A673 (cell line): Measurements from ENCODE around the gene LRRN2. TPM values are rescaled to one million over a fixed set of nuclear protein-coding genes. Genes with fewer than 3 reads are reported as not detected.

Experiments
- BruUV-seq: library from RNA; stranded (reverse); fragments of 400-500 nt; replicated peaks from 2 replicates; lab custom pipeline; 2021; lab: Mats Ljungman, UMichigan
- CTCF ChIA-PET: fragments of 300-600 bp; sonication (Branson Sonifier 250); formaldehyde crosslinking; loops from one replicate; lab custom pipeline; 2022; ENCODE audit warnings: antibody characterized with exemption; lab: Charles Lee
- POLR2A ChIA-PET: fragments of 300-600 bp; sonication (Branson Sonifier 250); formaldehyde crosslinking; loops from one replicate; lab custom pipeline; 2022; ENCODE audit warnings: antibody characterized with exemption; ENCODE audit not compliant: low non-redundant PET; lab: Charles Lee
- DNase-seq: peaks from one replicate; pipeline ENCODE4 v3.0.0-alpha.2; 2015; ENCODE audit warnings: low spot score
- H3K27ac ChIP-seq: fragments of 200-600 bp; sonication (generic); 2 replicates; pipeline ENCODE4 v1.5.1; 2016; ENCODE audit warnings: mixed run types, low read depth, mild to moderate bottlenecking, mixed read lengths, antibody characterized with exemption, low read length; ENCODE audit not compliant: poor library complexity, severe bottlenecking
- H3K27me3 ChIP-seq: fragments of 200-600 bp; sonication (generic); replicated peaks from 2 replicates; pipeline ENCODE4 v1.6.1; 2017; ENCODE audit warnings: mixed run types, low read depth, mild to moderate bottlenecking, mixed read lengths, antibody characterized with exemption, low read length; ENCODE audit not compliant: insufficient read depth, poor library complexity
- H3K36me3 ChIP-seq: fragments of 200-600 bp; sonication (generic); 2 replicates; pipeline ENCODE4 v1.6.1; 2016; ENCODE audit warnings: mixed run types, mild to moderate bottlenecking, mixed read lengths, antibody characterized with exemption, low read length; ENCODE audit not compliant: insufficient read depth, poor library complexity, severe bottlenecking
- H3K4me1 ChIP-seq: fragments of 200-600 bp; sonication (generic); 2 replicates; pipeline ENCODE4 v1.6.1; 2017; ENCODE audit warnings: mixed run types, mild to moderate bottlenecking, mixed read lengths, antibody characterized with exemption, low read length; ENCODE audit not compliant: insufficient read depth, poor library complexity, severe bottlenecking
- H3K4me3 ChIP-seq: fragments of 200-600 bp; sonication (generic); 2 replicates; pipeline ENCODE4 v1.5.1; 2016; ENCODE audit warnings: low read depth, mixed run types, mild to moderate bottlenecking, mixed read lengths, low read length; ENCODE audit not compliant: poor library complexity, severe bottlenecking
- H3K9me3 ChIP-seq: fragments of 200-600 bp; sonication (generic); 2 replicates; pipeline ENCODE4 v1.6.1; 2016; ENCODE audit warnings: mixed run types, low read depth, mild to moderate bottlenecking, mixed read lengths, antibody characterized with exemption, low read length; ENCODE audit not compliant: poor library complexity, severe bottlenecking
- CTCF ChIP-seq: fragments of 300-800, 200-600 bp; sonication (generic); conservative IDR thresholded peaks from 2 replicates; pipeline ENCODE4 v1.5.1; 2017; ENCODE audit warnings: low read depth, mild to moderate bottlenecking, antibody characterized with exemption, low read length, moderate library complexity, mixed read lengths
- EZH2 ChIP-seq: fragments of 200-600 bp; sonication (generic); IDR thresholded peaks from 2 replicates; pipeline ENCODE4 v1.6.1; 2017; ENCODE audit warnings: borderline replicate concordance, low read depth, mild to moderate bottlenecking, mixed read lengths, antibody characterized with exemption, low read length; ENCODE audit not compliant: poor library complexity, severe bottlenecking
- intact Hi-C: fragments of 100-400 bp; cut with micrococcal nuclease; formaldehyde crosslinking; loops from one replicate; pipeline ENCODE4 v1.10.0; 2022; ENCODE audit not compliant: unreplicated experiment
- total RNA-seq: library from RNA; stranded (reverse); gene quantifications from 2 replicates; pipeline ENCODE4 v1.2.3, GENCODE V29; 2021

The LRRN2 gene
- total RNA-seq, 1 experiment from 2014 or later, result not detected

- no peak for DNase-seq
Observed at GRCh38 chr1:204584699-204585372, 100.7 kb downstream of the LRRN2 start.

GRCh38 chr1:204583909-204584632 is 101.5 kb downstream of the LRRN2 start:
- Histone ChIP-seq H3K4me1 (no peaks in the 10 kb centered on the region), H3K4me3 (no peak overlapping the region), H3K27ac (no peak overlapping the region), H3K27me3 (no peaks in the 10 kb centered on the region), H3K9me3 (no peaks in the 10 kb centered on the region), H3K36me3 (no peaks in the 10 kb centered on the region)
- ChIA-PET CTCF (no interaction called here), POLR2A (no interaction called here)
- no peak for DNase-seq
- TF ChIP-seq EZH2 (no peak), CTCF (no peak)
- BruUV-seq, result no TSS peak
- intact Hi-C loops, result no loop called here

More at GRCh38 chr1:204584699-204585372, 100.7 kb downstream of the LRRN2 start:
- Histone ChIP-seq H3K9me3 (no peaks in the 10 kb centered on the region), H3K27ac (no peak overlapping the region), H3K4me3 (no peak overlapping the region), H3K27me3 (no peaks in the 10 kb centered on the region), H3K4me1 (no peaks in the 10 kb centered on the region), H3K36me3 (no peaks in the 10 kb centered on the region)
- no TSS peak for BruUV-seq
- POLR2A ChIA-PET, result no interaction called here
- CTCF ChIA-PET, result no interaction called here
- intact Hi-C loops, result no loop called here
- TF ChIP-seq EZH2 (no peak), CTCF (no peak)

GRCh38 chr1:204581759-204582158 is 103.8 kb downstream of the LRRN2 start:
- BruUV-seq, result no TSS peak
- CTCF ChIA-PET, result interaction anchor here (0.6 to 0.7 kb wide), 2 partner anchors 182 to 392 kb away, joined by 3 read pairs; no protein-coding TSS in a partner anchor

More at GRCh38 chr1:204581759-204582158, 103.8 kb downstream of the LRRN2 start:
- no peak for TF ChIP-seq EZH2
- TF ChIP-seq CTCF, result no peak
- no peak overlapping the region for H3K4me3 ChIP-seq
- H3K27ac ChIP-seq, result no peak overlapping the region
- no peaks in the 10 kb centered on the region for H3K36me3 ChIP-seq
- POLR2A ChIA-PET, result no interaction called here
- H3K4me1 ChIP-seq, result no peaks in the 10 kb centered on the region
- intact Hi-C loops, result no loop called here
- no peak for DNase-seq
- no peaks in the 10 kb centered on the region for H3K27me3 ChIP-seq
- no peaks in the 10 kb centered on the region for H3K9me3 ChIP-seq
